IMR-90 (cell line): Measurements from ENCODE around the gene OPHN1. TPM values are rescaled to one million over a fixed set of nuclear protein-coding genes. Genes with fewer than 3 reads are reported as not detected.

ENCODE experiments used
- ATAC-seq: fragments of 200-7000 bp; cut with Tn5 transposase; 2 replicates; pipeline ENCODE4 v1.9.1; 2020; ENCODE audit warnings: low read depth, mild to moderate bottlenecking, moderate library complexity
- BruUV-seq: library from RNA; stranded (reverse); fragments of 400-500 nt; replicated peaks from 2 replicates; lab custom pipeline; 2021; lab: Mats Ljungman, UMichigan
- CTCF ChIA-PET: fragments of 300-600 bp; formaldehyde crosslinking; extraction: SDS; loops from one replicate; lab custom pipeline; 2021; ENCODE audit warnings: antibody characterized with exemption; lab: Yijun Ruan, JAX
- POLR2A ChIA-PET: fragments of 300-600 bp; sonication (Branson Sonifier 250); formaldehyde crosslinking; loops from one replicate; lab custom pipeline; 2022; ENCODE audit warnings: antibody characterized with exemption; ENCODE audit not compliant: unreplicated experiment; lab: Charles Lee
- DNase-seq: peaks from one replicate; pipeline ENCODE4 v3.0.0; 2013
- H2AFZ ChIP-seq: replicated peaks from 2 replicates; pipeline ENCODE3; 2013; ENCODE audit warnings: low read length, mild to moderate bottlenecking; ENCODE audit not compliant: poor library complexity
- H2AK5ac ChIP-seq: 2 replicates; pipeline ENCODE4 v1.6.1; 2013; ENCODE audit warnings: low read depth, low read length, inconsistent platforms
- H2AK9ac ChIP-seq: replicated peaks from 2 replicates; pipeline ENCODE3; 2013; ENCODE audit warnings: mild to moderate bottlenecking, low read depth, low read length, moderate library complexity; ENCODE audit not compliant: poor library complexity
- H2BK120ac ChIP-seq: 2 replicates; pipeline ENCODE4 v1.6.1; 2013; ENCODE audit warnings: low read depth, low read length, inconsistent platforms
- H2BK15ac ChIP-seq: 3 replicates; pipeline ENCODE4 v1.6.1; 2013; ENCODE audit warnings: low read depth, low read length, inconsistent platforms
- H2BK20ac ChIP-seq: 2 replicates; pipeline ENCODE4 v1.6.1; 2013; ENCODE audit warnings: low read depth, mild to moderate bottlenecking, inconsistent platforms, low read length, moderate library complexity
- H2BK5ac ChIP-seq: 2 replicates; pipeline ENCODE4 v1.6.1; 2013; ENCODE audit warnings: mild to moderate bottlenecking, low read depth, low read length, inconsistent platforms; ENCODE audit not compliant: poor library complexity, severe bottlenecking
- H3K14ac ChIP-seq: replicated peaks from 2 replicates; pipeline ENCODE4 v1.6.1; 2013; ENCODE audit warnings: low read depth, low read length, inconsistent platforms
- H3K18ac ChIP-seq: 2 replicates; pipeline ENCODE4 v1.6.1; 2013; ENCODE audit warnings: low read depth, low read length, control low read depth
- H3K23ac ChIP-seq: 2 replicates; pipeline ENCODE4 v1.6.1; 2013; ENCODE audit warnings: low read depth, low read length, inconsistent platforms
- H3K27ac ChIP-seq: 2 replicates; pipeline ENCODE4 v1.5.1; 2013; ENCODE audit warnings: mild to moderate bottlenecking, control low read depth, low read length; ENCODE audit not compliant: insufficient read depth
- H3K27me3 ChIP-seq: 2 replicates; pipeline ENCODE4 v1.6.1; 2013; ENCODE audit warnings: low read length; ENCODE audit not compliant: control insufficient read depth, insufficient read depth
- H3K36me3 ChIP-seq: 2 replicates; pipeline ENCODE4 v1.6.1; 2013; ENCODE audit warnings: low read length, mixed read lengths; ENCODE audit not compliant: control insufficient read depth, insufficient read depth
- H3K4ac ChIP-seq: 2 replicates; pipeline ENCODE4 v1.6.1; 2013; ENCODE audit warnings: low read depth, low read length, inconsistent platforms
- H3K4me1 ChIP-seq: 2 replicates; pipeline ENCODE4 v1.6.1; 2013; ENCODE audit warnings: low read length, mixed read lengths; ENCODE audit not compliant: control insufficient read depth, insufficient read depth
- H3K4me2 ChIP-seq: 2 replicates; pipeline ENCODE4 v1.6.1; 2013; ENCODE audit warnings: low read depth, mild to moderate bottlenecking, control low read depth, low read length, moderate library complexity
- H3K4me3 ChIP-seq: 2 replicates; pipeline ENCODE4 v1.5.1; 2013; ENCODE audit warnings: low read depth, mild to moderate bottlenecking, control low read depth, low read length, moderate library complexity; ENCODE audit not compliant: insufficient read depth
- H3K56ac ChIP-seq: 2 replicates; pipeline ENCODE4 v1.6.1; 2013; ENCODE audit warnings: low read length, inconsistent platforms; ENCODE audit not compliant: insufficient read depth; ENCODE audit errors: extremely low read depth
- H3K79me1 ChIP-seq, 2 experiments: 2 replicates each; pipeline ENCODE4 v1.6.1; 2013; ENCODE audit warnings: low read length in 2 of 2, inconsistent platforms in 1 of 2, low read depth in 1 of 2
- H3K9ac ChIP-seq: 2 replicates; pipeline ENCODE4 v1.6.1; 2013; ENCODE audit warnings: low read depth, low read length, control low read depth
- H3K9me1 ChIP-seq: 2 replicates; pipeline ENCODE4 v1.6.1; 2013; ENCODE audit warnings: low read length, inconsistent platforms; ENCODE audit not compliant: insufficient read depth
- H3K9me3 ChIP-seq: 2 replicates; pipeline ENCODE4 v1.6.1; 2013; ENCODE audit warnings: low read length; ENCODE audit not compliant: control insufficient read depth, insufficient read depth
- H4K20me1 ChIP-seq: 2 replicates; pipeline ENCODE4 v1.6.1; 2013; ENCODE audit warnings: low read length, inconsistent platforms; ENCODE audit not compliant: insufficient read depth
- H4K5ac ChIP-seq: 2 replicates; pipeline ENCODE4 v1.6.1; 2013; ENCODE audit warnings: mild to moderate bottlenecking, low read depth, low read length, control low read depth
- H4K8ac ChIP-seq, 2 experiments: 2 replicates each; pipeline ENCODE4 v1.6.1; 2013; ENCODE audit warnings: low read depth in 2 of 2, low read length in 2 of 2, control low read depth in 1 of 2, inconsistent platforms in 1 of 2
- H4K91ac ChIP-seq: 2 replicates; pipeline ENCODE4 v1.6.1; 2013; ENCODE audit warnings: low read depth, low read length, inconsistent platforms; ENCODE audit not compliant: insufficient read depth
- BHLHE40 ChIP-seq: fragments of 150-350 bp; IDR thresholded peaks from 2 replicates; pipeline ENCODE4 v1.6.1; 2016; ENCODE audit warnings: mild to moderate bottlenecking, low read depth, low read length
- CEBPB ChIP-seq: IDR thresholded peaks from 2 replicates; pipeline ENCODE4 v1.6.1; 2012; ENCODE audit warnings: low read depth, low read length, improper control_type of control experiment
- CHD1 ChIP-seq: IDR thresholded peaks from 2 replicates; pipeline ENCODE4 v1.6.1; 2012; ENCODE audit warnings: low read depth, low read length, improper control_type of control experiment
- ELK1 ChIP-seq: fragments of 150-350 bp; IDR thresholded peaks from 2 replicates; pipeline ENCODE4 v1.6.1; 2016; ENCODE audit warnings: low read depth, mild to moderate bottlenecking, low read length, moderate library complexity, borderline replicate concordance
- FOS ChIP-seq: fragments of 150-350 bp; IDR thresholded peaks from 2 replicates; pipeline ENCODE4 v1.6.1; 2016; ENCODE audit warnings: low read depth, low read length
- MAFK ChIP-seq: IDR thresholded peaks from 2 replicates; pipeline ENCODE4 v1.6.1; 2012; ENCODE audit warnings: low read depth, low read length, improper control_type of control experiment
- MAZ ChIP-seq: IDR thresholded peaks from 2 replicates; pipeline ENCODE4 v1.6.1; 2012; ENCODE audit warnings: low read depth, mild to moderate bottlenecking, low read length, improper control_type of control experiment, moderate library complexity, borderline replicate concordance
- MXI1 ChIP-seq: IDR thresholded peaks from 2 replicates; pipeline ENCODE4 v1.6.1; 2012; ENCODE audit warnings: low read depth, mild to moderate bottlenecking, low read length, moderate library complexity, borderline replicate concordance
- NFE2L2 ChIP-seq: fragments of 150-350 bp; IDR thresholded peaks from 2 replicates; pipeline ENCODE4 v1.6.1; 2016; ENCODE audit warnings: low read depth, mild to moderate bottlenecking, low read length
- POLR2A ChIP-seq: IDR thresholded peaks from 2 replicates; pipeline ENCODE4 v1.6.1; 2012; ENCODE audit warnings: mild to moderate bottlenecking, low read depth, low read length
- RAD21 ChIP-seq: IDR thresholded peaks from 2 replicates; pipeline ENCODE4 v1.6.1; 2012; ENCODE audit warnings: low read length, improper control_type of control experiment
- RCOR1 ChIP-seq: IDR thresholded peaks from 2 replicates; pipeline ENCODE4 v1.6.1; 2012; ENCODE audit warnings: mild to moderate bottlenecking, low read length, improper control_type of control experiment; ENCODE audit not compliant: insufficient replicate concordance
- RFX5 ChIP-seq: IDR thresholded peaks from 2 replicates; pipeline ENCODE4 v1.8.0; 2012; ENCODE audit warnings: low read depth, mild to moderate bottlenecking, low read length, moderate library complexity
- SMC3 ChIP-seq: fragments of 150-350 bp; IDR thresholded peaks from 2 replicates; pipeline ENCODE4 v1.6.1; 2016; ENCODE audit warnings: low read depth, mild to moderate bottlenecking, antibody characterized with exemption, low read length, moderate library complexity
- USF2 ChIP-seq: fragments of 150-350 bp; IDR thresholded peaks from 2 replicates; pipeline ENCODE4 v1.6.1; 2017; ENCODE audit warnings: mild to moderate bottlenecking, antibody characterized with exemption, low read length, low read depth
- WGBS, 2 experiments: methylation state at CpG; one replicate each; pipeline versions ENCODE4 v1.1.5 to v1.1.7; 2013; ENCODE audit warnings: missing lambda C conversion rate in 2 of 2; ENCODE audit not compliant: insufficient read length in 1 of 2; ENCODE audit errors: extremely low coverage in 2 of 2; 5-methylcytosine and 5-hydroxymethylcytosine counted together
- dilution Hi-C: fragments of 300-500 bp; cut with HindIII; formaldehyde crosslinking; loops from one replicate; pipeline ENCODE4 v1.14.3; 2018; ENCODE audit warnings: low sequenced_read_pairs; ENCODE audit not compliant: unreplicated experiment
- in situ Hi-C: fragments of 300-500 bp; cut with MboI; formaldehyde crosslinking; loops from 3 replicates; pipeline ENCODE4 v1.14.3; 2019; ENCODE audit warnings: low sequenced_read_pairs, inconsistent platforms, mixed read lengths
- intact Hi-C: fragments of 100-400 bp; cut with micrococcal nuclease; formaldehyde crosslinking; loops from 2 replicates; pipeline ENCODE4 v1.10.0; 2022
- polyA plus RNA-seq, 3 experiments: library from polyadenylated mRNA; depleted of rRNA; stranded (reverse); fragments of >200 nt; gene quantifications; 2 replicates each; pipeline ENCODE4 v1.2.3, GENCODE V29; 2012; ENCODE audit warnings: low replicate concordance in 1 of 3
- total RNA-seq: library from RNA; depleted of rRNA; stranded (reverse); fragments of >200 nt; gene quantifications from 2 replicates; pipeline ENCODE4 v1.2.3, GENCODE V29; 2012
- TF ChIP-seq, protein P1 (sequence below): conservative IDR thresholded peaks from 2 replicates; pipeline ENCODE4 v1.5.1; 2012; ENCODE audit warnings: mild to moderate bottlenecking, low read depth, low read length, improper control_type of control experiment

The OPHN1 gene
- total and polyA plus RNA-seq, 2 of the 4 experiments (the other 2 are of a cell fraction): 4.0 to 13.1 TPM

- in situ Hi-C loops (no loop called here), intact Hi-C loops (no loop called here), dilution Hi-C loops (no loop called here)
- H4K91ac ChIP-seq: no peak overlapping the region
- no peak overlapping the region for H4K5ac ChIP-seq
- H3K14ac ChIP-seq: no peak overlapping the region
- no peak overlapping the region for H2AK9ac ChIP-seq
- H2BK5ac ChIP-seq: no peak overlapping the region
- H3K18ac ChIP-seq: no peak overlapping the region
- no TSS peak for BruUV-seq
- H3K56ac ChIP-seq: no peak overlapping the region
- no peak overlapping the region for H3K4ac ChIP-seq
- ChIA-PET POLR2A (no interaction called here), CTCF (no interaction called here)
- H4K20me1 ChIP-seq: no peaks in the 10 kb centered on the region
- no peaks in the 10 kb centered on the region for H3K79me1 ChIP-seq
- H3K9me3 ChIP-seq: no peaks in the 10 kb centered on the region
- no peak overlapping the region for H2AK5ac ChIP-seq
- H3K9ac ChIP-seq: no peak overlapping the region
- WGBS, 2 experiments: no CpG with 5 or more reads among the region's 1 CpG
- TF ChIP-seq MXI1: no peak
- TF ChIP-seq RCOR1: no peak
- no peak for TF ChIP-seq MAFK
- no peak for TF ChIP-seq POLR2A
- no peak for TF ChIP-seq BHLHE40
- no peak for TF ChIP-seq NFE2L2
- TF ChIP-seq, protein P1, sequence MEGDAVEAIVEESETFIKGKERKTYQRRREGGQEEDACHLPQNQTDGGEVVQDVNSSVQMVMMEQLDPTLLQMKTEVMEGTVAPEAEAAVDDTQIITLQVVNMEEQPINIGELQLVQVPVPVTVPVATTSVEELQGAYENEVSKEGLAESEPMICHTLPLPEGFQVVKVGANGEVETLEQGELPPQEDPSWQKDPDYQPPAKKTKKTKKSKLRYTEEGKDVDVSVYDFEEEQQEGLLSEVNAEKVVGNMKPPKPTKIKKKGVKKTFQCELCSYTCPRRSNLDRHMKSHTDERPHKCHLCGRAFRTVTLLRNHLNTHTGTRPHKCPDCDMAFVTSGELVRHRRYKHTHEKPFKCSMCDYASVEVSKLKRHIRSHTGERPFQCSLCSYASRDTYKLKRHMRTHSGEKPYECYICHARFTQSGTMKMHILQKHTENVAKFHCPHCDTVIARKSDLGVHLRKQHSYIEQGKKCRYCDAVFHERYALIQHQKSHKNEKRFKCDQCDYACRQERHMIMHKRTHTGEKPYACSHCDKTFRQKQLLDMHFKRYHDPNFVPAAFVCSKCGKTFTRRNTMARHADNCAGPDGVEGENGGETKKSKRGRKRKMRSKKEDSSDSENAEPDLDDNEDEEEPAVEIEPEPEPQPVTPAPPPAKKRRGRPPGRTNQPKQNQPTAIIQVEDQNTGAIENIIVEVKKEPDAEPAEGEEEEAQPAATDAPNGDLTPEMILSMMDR: no peak
- no peak for TF ChIP-seq ELK1
- no peak for TF ChIP-seq MAZ
- TF ChIP-seq USF2: no peak
- no peak for TF ChIP-seq SMC3
- no peak for TF ChIP-seq FOS
- no peak for TF ChIP-seq RAD21
- no peak for TF ChIP-seq CEBPB
- no peak for TF ChIP-seq RFX5
- TF ChIP-seq CHD1: no peak
- no peaks in the 10 kb centered on the region for H3K4me1 ChIP-seq
- H3K4me3 ChIP-seq: no peak overlapping the region
- H4K8ac ChIP-seq: no peak overlapping the region
- no peak overlapping the region for H2BK15ac ChIP-seq
- no peak overlapping the region for H3K23ac ChIP-seq
- no peaks in the 10 kb centered on the region for H3K9me1 ChIP-seq
- no peak overlapping the region for H2AFZ ChIP-seq
- H3K27me3 ChIP-seq: peaks cover 2% of the 10 kb centered on the region; the same call in 1 of the 2 replicates
- H3K4me2 ChIP-seq: no peak overlapping the region
- 0 out of 2 replicates have a peak, but pooled peaks cover 1% of the 10 kb centered on the region for H3K36me3 ChIP-seq
- no peak overlapping the region for H2BK20ac ChIP-seq
- H3K27ac ChIP-seq: no peak overlapping the region
- no peak overlapping the region for H2BK120ac ChIP-seq
- DNase-seq (no peak), ATAC-seq (no peak)
These were observed 230.1 kb downstream of the OPHN1 start for GRCh38 chrX:68203211-68203610.
